GM23338 (cell line): Measurements from ENCODE around the gene HS6ST3. TPM values are rescaled to one million over a fixed set of nuclear protein-coding genes. Genes with fewer than 3 reads are reported as not detected.

Experiments used
- ATAC-seq: fragments of 200-7000 bp; cut with Tn5 transposase; 3 replicates; pipeline ENCODE4 v1.9.1; 2020
- DNase-seq: peaks from one replicate; pipeline ENCODE4 v3.0.0-alpha.2; 2015; ENCODE audit warnings: low spot score
- H2AFZ ChIP-seq: fragments of 200-600 bp; sonication (generic); 2 replicates; pipeline ENCODE4 v1.8.0; 2016; ENCODE audit warnings: antibody characterized with exemption, mild to moderate bottlenecking, moderate library complexity
- H3F3A ChIP-seq: fragments of 200-600 bp; sonication (generic); replicated peaks from 2 replicates; pipeline ENCODE4 v1.8.0; 2017; ENCODE audit warnings: antibody characterized with exemption, mixed run types, low read depth
- H3K27ac ChIP-seq: fragments of 200-600 bp; sonication (generic); 2 replicates; pipeline ENCODE4 v1.6.1; 2016; ENCODE audit warnings: low read depth
- H3K27me3 ChIP-seq: fragments of 200-600 bp; sonication (generic); 2 replicates; pipeline ENCODE4 v1.8.0; 2016; ENCODE audit warnings: mild to moderate bottlenecking, mixed run types, moderate library complexity; ENCODE audit not compliant: insufficient read depth
- H3K36me3 ChIP-seq: fragments of 200-600 bp; sonication (generic); 2 replicates; pipeline ENCODE4 v1.8.0; 2016; ENCODE audit warnings: mild to moderate bottlenecking; ENCODE audit not compliant: insufficient read depth
- H3K4me1 ChIP-seq: fragments of 200-600 bp; sonication (generic); 2 replicates; pipeline ENCODE4 v1.8.0; 2016; ENCODE audit warnings: mild to moderate bottlenecking, moderate library complexity; ENCODE audit not compliant: insufficient read depth
- H3K4me2 ChIP-seq: fragments of 200-600 bp; sonication (generic); 2 replicates; pipeline ENCODE4 v1.7.1; 2017; ENCODE audit warnings: mixed run types
- H3K4me3 ChIP-seq: fragments of 200-600 bp; sonication (generic); 2 replicates; pipeline ENCODE4 v1.6.1; 2016; ENCODE audit warnings: mixed run types
- H3K79me2 ChIP-seq: fragments of 200-600 bp; sonication (generic); replicated peaks from 2 replicates; pipeline ENCODE4 v1.8.0; 2017; ENCODE audit warnings: mild to moderate bottlenecking; ENCODE audit not compliant: insufficient read depth
- H3K9me2 ChIP-seq: fragments of 200-600 bp; sonication (generic); 2 replicates; pipeline ENCODE4 v1.8.0; 2017; ENCODE audit not compliant: insufficient read depth
- H4K20me1 ChIP-seq: fragments of 200-600 bp; sonication (generic); replicated peaks from 2 replicates; pipeline ENCODE4 v1.8.0; 2017; ENCODE audit warnings: mild to moderate bottlenecking; ENCODE audit not compliant: insufficient read depth
- H3K27ac Mint-ChIP-seq: 2 replicates; pipeline ENCODE4 v1.8.0; 2020; ENCODE audit warnings: inconsistent platforms, mild to moderate bottlenecking, moderate library complexity, mixed read lengths
- H3K27me3 Mint-ChIP-seq: 3 replicates; pipeline ENCODE4 v1.8.0; 2022; ENCODE audit warnings: low read depth, mild to moderate bottlenecking, moderate library complexity, mixed read lengths, inconsistent platforms; ENCODE audit not compliant: insufficient read depth, poor library complexity
- H3K36me3 Mint-ChIP-seq: 3 replicates; pipeline ENCODE4 v1.8.0; 2021; ENCODE audit warnings: low read depth, mild to moderate bottlenecking, inconsistent platforms, moderate library complexity, mixed read lengths
- H3K4me1 Mint-ChIP-seq: 3 replicates; pipeline ENCODE4 v1.8.0; 2020; ENCODE audit warnings: mild to moderate bottlenecking, inconsistent platforms, mixed read lengths
- H3K4me3 Mint-ChIP-seq: 3 replicates; pipeline ENCODE4 v1.8.0; 2021; ENCODE audit warnings: moderate library complexity, mild to moderate bottlenecking, inconsistent platforms, mixed read lengths
- H3K9me3 Mint-ChIP-seq: 3 replicates; pipeline ENCODE4 v1.8.0; 2020; ENCODE audit warnings: moderate library complexity, mild to moderate bottlenecking, inconsistent platforms, mixed read lengths
- CREB1 ChIP-seq: fragments of 250-450 bp; sonication (Bioruptor Pico); IDR thresholded peaks from 2 replicates; pipeline ENCODE4 v1.5.0; 2020; ENCODE audit warnings: low read depth, mild to moderate bottlenecking, moderate library complexity
- ETS1 ChIP-seq: IDR thresholded peaks from 2 replicates; pipeline ENCODE4 v1.6.1; 2016; ENCODE audit warnings: antibody characterized with exemption
- EZH2 ChIP-seq: fragments of 200-600 bp; sonication (generic); IDR thresholded peaks from one replicate; pipeline ENCODE4 v1.8.0; 2017; ENCODE audit warnings: antibody characterized with exemption, mild to moderate bottlenecking, low read depth; ENCODE audit not compliant: unreplicated experiment
- EZH2phosphoT487 ChIP-seq: fragments of 200-600 bp; sonication (generic); IDR thresholded peaks from one replicate; pipeline ENCODE4 v1.8.1; 2018; ENCODE audit warnings: antibody characterized with exemption; ENCODE audit not compliant: unreplicated experiment
- JUNB ChIP-seq: IDR thresholded peaks from one replicate; pipeline ENCODE4 v1.6.1; 2016; ENCODE audit warnings: antibody characterized with exemption; ENCODE audit not compliant: unreplicated experiment
- NANOG ChIP-seq: IDR thresholded peaks from 2 replicates; pipeline ENCODE4 v1.6.1; 2016; ENCODE audit warnings: antibody characterized with exemption, borderline replicate concordance
- POLR2AphosphoS5 ChIP-seq: IDR thresholded peaks from 2 replicates; pipeline ENCODE4 v1.6.1; 2016; ENCODE audit warnings: antibody characterized with exemption, low read depth
- REST ChIP-seq: IDR thresholded peaks from one replicate; pipeline ENCODE4 v1.6.1; 2018; ENCODE audit warnings: antibody characterized with exemption; ENCODE audit not compliant: unreplicated experiment
- ZNF331 ChIP-seq: fragments of 250-450 bp; sonication (Bioruptor Pico); IDR thresholded peaks from 2 replicates; pipeline ENCODE4 v1.5.0; 2020; ENCODE audit warnings: low read depth, mild to moderate bottlenecking, moderate library complexity
- polyA plus RNA-seq: library from polyadenylated mRNA; unstranded; fragments of >200 nt; fragmentation: Nextera tagmentation; extraction: Ambion mirVana; gene quantifications from 2 replicates; pipeline ENCODE4 v1.2.1, GENCODE V29; 2016
- total RNA-seq: library from RNA; depleted of rRNA; stranded (reverse); fragments of >200 nt; shearing (Covaris generic); gene quantifications from 2 replicates; pipeline ENCODE4 v1.2.3, GENCODE V29; 2014

The HS6ST3 gene
- total and polyA plus RNA-seq, 2 experiments from 2014 or later, result 0.52 to 0.80 TPM

GRCh38 chr13:96308568-96308967 lies 218.7 kb downstream of the HS6ST3 start (continued):
- TF ChIP-seq REST, result no peak
- no peak for TF ChIP-seq POLR2AphosphoS5
- TF ChIP-seq ZNF331 (CRISPR knock-in tag), result no peak
- TF ChIP-seq NANOG, result no peak

GRCh38 chr13:96314974-96315373 lies 225.1 kb downstream of the HS6ST3 start:
- no peak for DNase-seq
- H3K4me1 Mint-ChIP-seq, result no peaks in the 10 kb centered on the region
- Histone ChIP-seq H2AFZ (no peak overlapping the region), H3K27ac (no peak overlapping the region), H4K20me1 (no peaks in the 10 kb centered on the region), H3K27me3 (no peaks in the 10 kb centered on the region), H3K4me3 (no peak overlapping the region), H3K4me2 (no peak overlapping the region), H3F3A (no peaks in the 10 kb centered on the region), H3K36me3 (no peaks in the 10 kb centered on the region), H3K79me2 (no peaks in the 10 kb centered on the region), H3K4me1 (no peaks in the 10 kb centered on the region), H3K9me2 (no peaks in the 10 kb centered on the region)
- no peaks in the 10 kb centered on the region for H3K27me3 Mint-ChIP-seq
- H3K36me3 Mint-ChIP-seq, result no peaks in the 10 kb centered on the region
- no peak overlapping the region for H3K4me3 Mint-ChIP-seq
- H3K27ac Mint-ChIP-seq, result no peak overlapping the region
- no peak for ATAC-seq
- TF ChIP-seq NANOG (no peak), EZH2phosphoT487 (no peak), ZNF331 (CRISPR knock-in tag) (no peak), EZH2 (no peak), REST (no peak), CREB1 (no peak), JUNB (no peak), ETS1 (no peak)
- no peaks in the 10 kb centered on the region for H3K9me3 Mint-ChIP-seq
